ENCODE measurements around the gene MT1A. TPM values are rescaled to one million over a fixed set of nuclear protein-coding genes. Genes with fewer than 3 reads are reported as not detected.

Gene MT1A
- total and polyA plus RNA-seq, 10 of the 15 experiments (the other 5 are each of a cell fraction or from before 2014, with no cell fraction given) = not detected

GRCh38 chr16:56601325-56601724 lies 37.1 kb upstream of the MT1A start (continued):
- TF ChIP-seq ATF2 (IDR thresholded peaks at IDR 0.05; ENCODE audit: low read length) = no peak

DNA sequence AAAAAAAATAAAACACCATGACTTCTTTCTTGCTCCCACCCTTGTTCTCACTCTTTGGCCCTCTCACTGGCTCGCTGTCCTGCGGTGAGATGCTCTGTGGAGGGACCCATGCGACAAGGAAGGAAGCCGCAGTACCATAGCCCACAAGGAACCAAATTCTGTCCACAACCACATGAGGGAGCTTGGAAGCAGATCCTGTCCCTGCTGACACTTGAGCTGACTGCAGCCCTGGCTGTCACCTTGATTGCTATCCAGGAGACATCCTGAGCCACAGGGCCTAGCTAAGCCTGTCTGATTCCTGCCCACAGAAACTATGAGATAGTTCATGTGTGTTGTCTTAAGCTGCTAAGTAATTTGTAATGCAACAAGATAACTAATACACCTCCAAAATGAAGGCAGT lies 34.9 kb upstream of the MT1A start:
- intact Hi-C loops (cut with micrococcal nuclease; ENCODE audit: unreplicated experiment) = no loop called here
- Histone ChIP-seq H3K9me3 (replicated peaks; ENCODE audit: control insufficient read depth, insufficient read depth, low read length) (no peaks in the 10 kb centered on the region), H3K9ac (ENCODE audit: control insufficient read depth, insufficient read depth, low read length) (no peak overlapping the region), H4K20me1 (ENCODE audit: control insufficient read depth, insufficient read depth) (no peaks in the 10 kb centered on the region), H3K4me3 (no peak overlapping the region), H3K27ac (ENCODE audit: control insufficient read depth, insufficient read depth) (no peak overlapping the region), H3K79me2 (ENCODE audit: control insufficient read depth, insufficient read depth, low read length) (no peaks in the 10 kb centered on the region), H3K27me3 (replicated peaks in 1 of 2; ENCODE audit: control insufficient read depth in 2 of 2, insufficient read depth in 2 of 2, low read length in 1 of 2) (no peaks in the 10 kb centered on the region; a peak in 2 of 4 replicates), H3K4me2 (ENCODE audit: control insufficient read depth, insufficient read depth) (no peak overlapping the region), H2AFZ (ENCODE audit: control insufficient read depth, low read depth, low read length) (no peak overlapping the region), H3K4me1 (ENCODE audit: control insufficient read depth, insufficient read depth, low read length) (peaks cover 4% of the 10 kb centered on the region), H3K36me3 (ENCODE audit: control insufficient read depth in 2 of 2, insufficient read depth in 2 of 2, low read length in 1 of 2) (no peaks in the 10 kb centered on the region)
- ChIA-PET SMC1A (ENCODE audit: uncharacterized antibody, unreplicated experiment) (interaction anchor here (0.7 to 2.8 kb wide), 6 partner anchors 9 to 624 kb away, joined by 3 to 22 read pairs (median 4); no protein-coding TSS in a partner anchor), CTCF (interaction anchor here (0.6 to 10.0 kb wide), 11 partner anchors 11 to 190 kb away, joined by 3 to 77 read pairs (median 4); partner anchors contain the start of gene MT1G), RAD21 (ENCODE audit: unreplicated experiment) (interaction anchor here (1.0 to 4.9 kb wide), 3 partner anchors 20 to 98 kb away, joined by 3 to 44 read pairs (median 3); no protein-coding TSS in a partner anchor), POLR2A (interaction anchor here (0.5 to 1.4 kb wide), 2 partner anchors 19 to 98 kb away, joined by 3 to 6 read pairs; no protein-coding TSS in a partner anchor)
- FAIRE-seq (no peak), ATAC-seq (no peak), DNase-seq (ENCODE audit: low read depth, low spot score) (no peak)
- 48% methylated on average over 4 of the region's 4 CpGs for WGBS (ENCODE audit: insufficient coverage, insufficient replicate concordance, low lambda C conversion rate, missing lambda C conversion rate)
- TF ChIP-seq TARDBP (IDR thresholded peaks at IDR 0.05; ENCODE audit: borderline replicate concordance) (no peak), PKNOX1 (IDR thresholded peaks at IDR 0.05) (peak; percentile 36; the same call in 1 of the 2 replicates), RAD21 (IDR thresholded peaks at IDR 0.05; ENCODE audit: insufficient read depth, low read depth, low read length) (peak; percentile 42; the same call in 1 of the 2 replicates), SMC3 (IDR thresholded peaks at IDR 0.05; ENCODE audit: borderline replicate concordance, low read length) (peak; percentile 42; the same call in 1 of the 2 replicates), CTCF (IDR thresholded peaks at IDR 0.05 in 2 of 3, conservative IDR thresholded peaks at IDR 0.05 in 1 of 3; ENCODE audit: control insufficient read depth in 2 of 3, extremely low read depth in 1 of 3, insufficient read depth in 1 of 3, low read depth in 3 of 3, low read length in 3 of 3) (peak; percentile 5 to 50 (median 33); a peak in 4 of 6 replicates)
- TF ChIP-seq, protein P1, sequence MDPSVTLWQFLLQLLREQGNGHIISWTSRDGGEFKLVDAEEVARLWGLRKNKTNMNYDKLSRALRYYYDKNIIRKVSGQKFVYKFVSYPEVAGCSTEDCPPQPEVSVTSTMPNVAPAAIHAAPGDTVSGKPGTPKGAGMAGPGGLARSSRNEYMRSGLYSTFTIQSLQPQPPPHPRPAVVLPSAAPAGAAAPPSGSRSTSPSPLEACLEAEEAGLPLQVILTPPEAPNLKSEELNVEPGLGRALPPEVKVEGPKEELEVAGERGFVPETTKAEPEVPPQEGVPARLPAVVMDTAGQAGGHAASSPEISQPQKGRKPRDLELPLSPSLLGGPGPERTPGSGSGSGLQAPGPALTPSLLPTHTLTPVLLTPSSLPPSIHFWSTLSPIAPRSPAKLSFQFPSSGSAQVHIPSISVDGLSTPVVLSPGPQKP (IDR thresholded peaks at IDR 0.05; ENCODE audit: low read depth, low read length) = no peak
- no TSS peak for BruUV-seq (replicated peaks)
- in situ Hi-C loops (cut with MboI) = no loop called here

All from GM12878 (cell line).